HK-2 (cell line): ENCODE data around the gene DPP4.

Experiments
- DNase-seq: peaks from one replicate; pipeline ENCODE4 v3.0.0-alpha.2; 2018; ENCODE audit not compliant: unreplicated experiment

The DPP4 gene

GRCh38 chr2:162085090-162085891 lies 11.3 kb upstream of the DPP4 start:
- DNase-seq, result no peak

- no peak for DNase-seq
Observed at GRCh38 chr2:162084536-162084935, 10.5 kb upstream of the DPP4 start.

GRCh38 chr2:162082681-162083080 lies 8.7 kb upstream of the DPP4 start:
- no peak for DNase-seq

GRCh38 chr2:162082036-162082435 lies 8.0 kb upstream of the DPP4 start:
- no peak for DNase-seq

GRCh38 chr2:162079514-162079913 lies 5.5 kb upstream of the DPP4 start:
- DNase-seq, result no peak

- no peak for DNase-seq
Observed at GRCh38 chr2:162075689-162076132, 1.7 kb upstream of the DPP4 start.

GRCh38 chr2:162074928-162075688 lies 1.1 kb upstream of the DPP4 start:
- no peak for DNase-seq

GRCh38 chr2:162074632-162074895 lies 549 bp upstream of the DPP4 start:
- no peak for DNase-seq

GRCh38 chr2:162072976-162073887 lies 783 bp downstream of the DPP4 start:
- no peak for DNase-seq

GRCh38 chr2:162072181-162072702 lies 1.8 kb downstream of the DPP4 start:
- DNase-seq, result no peak

GRCh38 chr2:162071001-162071400 lies 3.0 kb downstream of the DPP4 start:
- DNase-seq, result no peak

GRCh38 chr2:162070228-162070936 lies 3.6 kb downstream of the DPP4 start:
- DNase-seq, result no peak

GRCh38 chr2:162069267-162069903 lies 4.6 kb downstream of the DPP4 start:
- DNase-seq, result no peak

GRCh38 chr2:162067596-162067995 lies 6.4 kb downstream of the DPP4 start:
- DNase-seq, result no peak

GRCh38 chr2:162065767-162066166 lies 8.2 kb downstream of the DPP4 start:
- DNase-seq, result no peak

- DNase-seq, result no peak
Observed at GRCh38 chr2:162063899-162064298, 10.1 kb downstream of the DPP4 start.

GRCh38 chr2:162063281-162063680 lies 10.7 kb downstream of the DPP4 start:
- no peak for DNase-seq

- no peak for DNase-seq
Observed at GRCh38 chr2:162062559-162062958, 11.5 kb downstream of the DPP4 start.

GRCh38 chr2:162061021-162061420 lies 13.0 kb downstream of the DPP4 start:
- DNase-seq, result no peak

- no peak for DNase-seq
Observed at GRCh38 chr2:162060532-162060931, 13.5 kb downstream of the DPP4 start.
